Natural killer cell (primary cell): ENCODE data around the gene CSNK1D. TPM values are rescaled to one million over a fixed set of nuclear protein-coding genes. Genes with fewer than 3 reads are reported as not detected.

ENCODE experiments used
- ATAC-seq, 3 donors: fragments of 150-1000 bp in 2 of 3; fragments of 200-7000 bp in 1 of 3; cut with Tn5 transposase; 1 replicate in 1 of 3; 2 replicates in 2 of 3; pipeline ENCODE4 v1.10.0; 2021; ENCODE audit warnings: mild to moderate bottlenecking in 2 of 3, moderate library complexity in 2 of 3
- DNase-seq, 2 donors: peaks; one replicate each; pipeline versions ENCODE4 v3.0.0 to v3.0.0-alpha.2; 2013 to 2021; ENCODE audit warnings: mixed read lengths in 1 of 2
- H3K27ac ChIP-seq: one replicate; pipeline ENCODE4 v1.5.1; 2013; ENCODE audit warnings: mild to moderate bottlenecking, low read length
- H3K27me3 ChIP-seq: one replicate; pipeline ENCODE4 v1.6.1; 2013; ENCODE audit warnings: low read length; ENCODE audit not compliant: control insufficient read depth, insufficient read depth
- H3K36me3 ChIP-seq: one replicate; pipeline ENCODE4 v1.6.1; 2013; ENCODE audit warnings: low read length; ENCODE audit not compliant: control insufficient read depth, insufficient read depth
- H3K4me1 ChIP-seq: one replicate; pipeline ENCODE4 v1.6.1; 2013; ENCODE audit warnings: low read length; ENCODE audit not compliant: control insufficient read depth, insufficient read depth
- H3K4me3 ChIP-seq: one replicate; pipeline ENCODE4 v1.5.1; 2013; ENCODE audit warnings: low read length
- H3K9me3 ChIP-seq: one replicate; pipeline ENCODE4 v1.6.1; 2013; ENCODE audit warnings: low read length; ENCODE audit not compliant: control insufficient read depth, insufficient read depth
- H3K27ac Mint-ChIP-seq, 2 donors: one replicate each; pipeline ENCODE4 v1.8.0; 2022; ENCODE audit warnings: mild to moderate bottlenecking in 2 of 2, mixed read lengths in 2 of 2, moderate library complexity in 1 of 2
- H3K27me3 Mint-ChIP-seq, 2 donors: one replicate each; pipeline ENCODE4 v1.8.0; 2022; ENCODE audit warnings: low read depth in 2 of 2, mixed read lengths in 2 of 2
- H3K36me3 Mint-ChIP-seq: one replicate; pipeline ENCODE4 v1.8.0; 2022; ENCODE audit warnings: mixed read lengths
- H3K4me1 Mint-ChIP-seq, 2 donors: one replicate each; pipeline ENCODE4 v1.8.0; 2022; ENCODE audit warnings: mixed read lengths in 2 of 2
- H3K4me3 Mint-ChIP-seq: one replicate; pipeline ENCODE4 v1.8.0; 2022; ENCODE audit warnings: mild to moderate bottlenecking, moderate library complexity, mixed read lengths
- H3K9me3 Mint-ChIP-seq, 2 donors: one replicate each; pipeline ENCODE4 v1.8.0; 2022; ENCODE audit warnings: mixed read lengths in 2 of 2
- WGBS: methylation state at CpG from one replicate; pipeline ENCODE4 v1.1.7; 2013; ENCODE audit warnings: missing lambda C conversion rate; ENCODE audit not compliant: insufficient coverage; 5-methylcytosine and 5-hydroxymethylcytosine counted together
- intact Hi-C: fragments of 100-400 bp; cut with micrococcal nuclease; formaldehyde crosslinking; loops from one replicate; pipeline ENCODE4 v1.14.2; 2022
- total RNA-seq, 4 donors: library from RNA; stranded (reverse); fragments of 120-200 nt in 1 of 4; gene quantifications; one replicate each; pipeline versions ENCODE4 v1.2.3 to v1.2.4, GENCODE V29; 2013 to 2022
- TF ChIP-seq, protein P1 (sequence below): fragments of 200-600 bp; IDR thresholded peaks from one replicate; pipeline ENCODE4 v1.8.0; 2022; ENCODE audit warnings: antibody characterized with exemption

CSNK1D gene
- total RNA-seq, 3 donors from 2014 or later (not counting 1 experiment from before 2014, with no cell fraction given): 423 to 475 (median 468) TPM

DNA sequence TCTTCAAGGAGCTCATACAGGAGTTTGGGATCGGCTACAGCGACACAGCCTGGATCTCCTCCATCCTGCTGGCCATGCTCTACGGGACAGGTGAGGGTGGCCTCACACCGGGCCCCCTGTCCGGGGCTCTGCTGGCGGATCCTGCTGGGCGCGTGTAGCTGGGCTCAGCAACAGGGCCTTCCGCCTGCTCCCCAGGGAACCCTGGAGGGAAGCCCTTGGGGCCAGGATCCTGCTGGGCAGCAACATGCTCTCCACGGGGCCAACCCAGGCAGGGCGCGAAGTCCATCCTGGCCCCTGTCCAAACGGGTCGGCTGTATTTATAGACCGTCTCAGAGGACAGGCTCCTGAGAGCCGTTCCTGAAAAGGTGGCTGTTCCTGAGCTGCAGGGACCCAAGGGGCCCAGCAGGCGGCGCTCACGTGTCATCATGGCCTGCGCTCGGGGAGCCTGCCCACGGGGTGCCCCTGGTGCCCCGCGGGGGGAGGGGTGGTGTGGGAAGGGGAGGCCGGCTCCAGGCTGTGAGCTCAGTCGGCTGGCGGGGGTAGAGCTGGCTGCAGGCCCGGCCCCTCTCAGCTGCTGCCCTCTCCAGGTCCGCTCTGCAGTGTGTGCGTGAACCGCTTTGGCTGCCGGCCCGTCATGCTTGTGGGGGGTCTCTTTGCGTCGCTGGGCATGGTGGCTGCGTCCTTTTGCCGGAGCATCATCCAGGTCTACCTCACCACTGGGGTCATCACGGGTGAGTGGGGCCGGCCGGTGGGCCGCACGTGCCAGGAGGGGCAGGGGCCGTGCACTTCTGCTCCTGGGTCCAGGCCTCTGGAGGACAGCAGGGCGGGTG is 37.1 kb downstream of the CSNK1D start:
- peak overlapping the region; percentile 27 for H3K27ac ChIP-seq
- H3K27me3 ChIP-seq: no peaks in the 10 kb centered on the region
- H3K4me3 ChIP-seq: no peak overlapping the region
- intact Hi-C loops: loop anchor here (1.0 to 5.0 kb wide), 2 partner anchors 36 to 85 kb away; partner anchors contain the start of gene CSNK1D
- H3K27me3 Mint-ChIP-seq: no peaks in the 10 kb centered on the region
- WGBS: 61% methylated on average over 44 of the region's 44 CpGs
- H3K9me3 ChIP-seq: no peaks in the 10 kb centered on the region
- ATAC-seq (peak; percentile 44 to 57 (median 46)), DNase-seq (peak; percentile 72 to 86)
- H3K4me1 Mint-ChIP-seq: peaks cover 27 to 56% of the 10 kb centered on the region in 2 donors
- peaks cover 21% of the 10 kb centered on the region for H3K36me3 ChIP-seq
- peaks cover 70% of the 10 kb centered on the region for H3K4me1 ChIP-seq
- no peaks in the 10 kb centered on the region for H3K9me3 Mint-ChIP-seq
- peak overlapping the region; percentile 58 to 72 for H3K27ac Mint-ChIP-seq
- no peak overlapping the region for H3K4me3 Mint-ChIP-seq
- H3K36me3 Mint-ChIP-seq: no peaks in the 10 kb centered on the region
- TF ChIP-seq, protein P1, sequence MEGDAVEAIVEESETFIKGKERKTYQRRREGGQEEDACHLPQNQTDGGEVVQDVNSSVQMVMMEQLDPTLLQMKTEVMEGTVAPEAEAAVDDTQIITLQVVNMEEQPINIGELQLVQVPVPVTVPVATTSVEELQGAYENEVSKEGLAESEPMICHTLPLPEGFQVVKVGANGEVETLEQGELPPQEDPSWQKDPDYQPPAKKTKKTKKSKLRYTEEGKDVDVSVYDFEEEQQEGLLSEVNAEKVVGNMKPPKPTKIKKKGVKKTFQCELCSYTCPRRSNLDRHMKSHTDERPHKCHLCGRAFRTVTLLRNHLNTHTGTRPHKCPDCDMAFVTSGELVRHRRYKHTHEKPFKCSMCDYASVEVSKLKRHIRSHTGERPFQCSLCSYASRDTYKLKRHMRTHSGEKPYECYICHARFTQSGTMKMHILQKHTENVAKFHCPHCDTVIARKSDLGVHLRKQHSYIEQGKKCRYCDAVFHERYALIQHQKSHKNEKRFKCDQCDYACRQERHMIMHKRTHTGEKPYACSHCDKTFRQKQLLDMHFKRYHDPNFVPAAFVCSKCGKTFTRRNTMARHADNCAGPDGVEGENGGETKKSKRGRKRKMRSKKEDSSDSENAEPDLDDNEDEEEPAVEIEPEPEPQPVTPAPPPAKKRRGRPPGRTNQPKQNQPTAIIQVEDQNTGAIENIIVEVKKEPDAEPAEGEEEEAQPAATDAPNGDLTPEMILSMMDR: peak; percentile 82

DNA sequence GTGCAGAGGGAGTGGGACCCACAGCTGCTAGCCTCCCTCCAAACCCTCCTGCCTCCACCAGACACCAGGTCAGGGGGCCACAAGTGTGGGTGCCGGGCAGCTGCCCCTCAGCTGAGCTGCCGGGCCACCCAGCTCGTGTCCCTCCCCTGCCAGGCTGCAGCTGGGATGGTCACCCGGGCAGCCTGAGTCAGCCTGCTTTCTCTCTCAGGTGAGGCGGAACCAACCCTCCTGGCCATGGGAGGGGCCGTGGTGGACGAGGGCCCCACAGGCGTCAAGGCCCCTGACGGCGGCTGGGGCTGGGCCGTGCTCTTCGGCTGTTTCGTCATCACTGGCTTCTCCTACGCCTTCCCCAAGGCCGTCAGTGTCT is 37.7 kb downstream of the CSNK1D start:
- Histone ChIP-seq H3K36me3 (peaks cover 17% of the 10 kb centered on the region), H3K27ac (no peak overlapping the region), H3K4me3 (no peak overlapping the region), H3K27me3 (no peaks in the 10 kb centered on the region), H3K4me1 (peaks cover 67% of the 10 kb centered on the region), H3K9me3 (no peaks in the 10 kb centered on the region)
- TF ChIP-seq, protein P1: no peak
- H3K27ac Mint-ChIP-seq: peak overlapping the region; percentile 58 to 72
- intact Hi-C loops: loop anchor here (1.0 to 5.0 kb wide), 2 partner anchors 37 to 86 kb away; partner anchors contain the start of gene CSNK1D
- no peak for DNase-seq
- H3K4me3 Mint-ChIP-seq: no peak overlapping the region
- H3K9me3 Mint-ChIP-seq: no peaks in the 10 kb centered on the region
- 80% methylated on average over 15 of the region's 15 CpGs for WGBS
- peaks cover 27 to 50% of the 10 kb centered on the region in 2 donors for H3K4me1 Mint-ChIP-seq
- H3K27me3 Mint-ChIP-seq: no peaks in the 10 kb centered on the region
- ATAC-seq: no peak
- no peaks in the 10 kb centered on the region for H3K36me3 Mint-ChIP-seq

DNA sequence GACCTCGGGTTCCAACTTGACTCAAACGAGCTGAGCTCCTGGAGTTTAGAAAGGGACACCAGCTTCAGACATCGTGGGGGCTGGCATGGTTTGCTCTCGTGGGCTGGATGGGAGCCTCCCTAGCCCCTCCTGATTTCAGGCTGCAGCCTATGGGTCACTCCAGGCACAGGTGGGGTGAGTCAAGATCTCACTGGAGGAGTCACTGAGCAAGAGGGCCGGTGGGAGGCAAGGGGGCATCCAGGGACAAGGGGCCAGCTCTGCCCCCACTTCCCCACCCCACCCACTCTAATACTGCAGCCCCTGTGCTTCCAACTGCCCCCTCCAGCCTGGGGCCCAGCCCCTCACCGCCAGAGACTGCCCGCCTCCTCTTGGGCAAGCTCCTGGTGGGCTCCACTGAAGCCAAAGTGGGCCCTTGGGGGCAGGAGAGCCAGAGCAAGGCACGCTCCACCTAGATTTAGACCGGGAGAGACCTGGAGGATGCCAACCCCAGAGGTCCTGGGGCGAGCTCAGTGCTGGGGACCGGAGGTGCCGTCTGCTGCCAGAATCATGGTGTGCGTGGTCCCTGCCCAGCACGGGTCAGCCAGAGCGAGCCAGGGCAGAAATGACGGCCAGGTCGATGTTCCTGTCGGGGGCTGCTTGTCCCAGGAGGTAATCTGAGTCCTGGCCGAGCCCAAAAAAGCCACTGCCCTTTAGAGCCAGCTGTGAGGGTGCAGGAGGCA is 38.3 kb downstream of the CSNK1D start:
- DNase-seq (peak in 1 of 2 donors; percentile 26), ATAC-seq (no peak)
- Mint-ChIP-seq H3K36me3 (no peaks in the 10 kb centered on the region), H3K27ac (peak overlapping the region in 1 of 2 donors; percentile 72), H3K9me3 (no peaks in the 10 kb centered on the region), H3K4me3 (no peak overlapping the region), H3K4me1 (peaks cover 21 to 48% of the 10 kb centered on the region in 2 donors), H3K27me3 (no peaks in the 10 kb centered on the region)
- WGBS: 89% methylated on average over 19 of the region's 19 CpGs
- no peaks in the 10 kb centered on the region for H3K9me3 ChIP-seq
- no peak overlapping the region for H3K27ac ChIP-seq
- TF ChIP-seq, protein P1: no peak
- H3K4me1 ChIP-seq: peaks cover 67% of the 10 kb centered on the region
- no peaks in the 10 kb centered on the region for H3K27me3 ChIP-seq
- intact Hi-C loops: loop anchor here (5.0 kb wide), 1 partner anchor 37 kb away; the partner anchor contains the start of gene CSNK1D
- no peak overlapping the region for H3K4me3 ChIP-seq
- peaks cover 17% of the 10 kb centered on the region for H3K36me3 ChIP-seq
